ENCODE results near the gene SHOC1.

Gene SHOC1

DNA sequence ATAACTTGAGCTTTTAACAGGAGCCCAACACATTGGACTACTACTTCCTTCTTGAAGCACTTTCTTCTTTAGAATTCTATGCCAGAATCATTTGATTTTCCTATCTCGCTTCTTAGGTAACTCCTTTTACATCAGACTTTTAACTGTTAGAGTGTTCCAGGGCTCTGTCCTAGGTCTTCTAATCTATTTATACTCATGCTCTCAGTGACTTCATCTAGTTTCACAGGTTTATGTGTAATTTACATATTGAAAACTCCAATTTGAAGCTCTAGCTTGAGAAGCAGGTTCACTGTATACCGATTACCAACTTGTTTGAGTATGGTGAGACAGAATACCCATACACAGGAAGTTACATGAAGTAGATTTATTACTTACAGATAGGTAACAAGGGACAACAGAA, 11.3 kb downstream of the SHOC1 start:
- no peaks in the 10 kb centered on the region for H4K20me1 ChIP-seq (ENCODE audit: low read depth, low read length)
- no peaks in the 10 kb centered on the region for H3K79me2 ChIP-seq (ENCODE audit: insufficient read depth, low read length)
- H3K4me2 ChIP-seq (ENCODE audit: low read depth, low read length, poor library complexity, severe bottlenecking): no peak overlapping the region
- H3F3A ChIP-seq (ENCODE audit: insufficient read depth): no peaks in the 10 kb centered on the region
- no peak overlapping the region for H3K27ac ChIP-seq (ENCODE audit: low read depth, low read length)
- no peak overlapping the region for H2AFZ ChIP-seq (ENCODE audit: low read depth, low read length, severe bottlenecking)
- H3K27me3 ChIP-seq (ENCODE audit: low read length): no peaks in the 10 kb centered on the region
- TF ChIP-seq, protein P1, sequence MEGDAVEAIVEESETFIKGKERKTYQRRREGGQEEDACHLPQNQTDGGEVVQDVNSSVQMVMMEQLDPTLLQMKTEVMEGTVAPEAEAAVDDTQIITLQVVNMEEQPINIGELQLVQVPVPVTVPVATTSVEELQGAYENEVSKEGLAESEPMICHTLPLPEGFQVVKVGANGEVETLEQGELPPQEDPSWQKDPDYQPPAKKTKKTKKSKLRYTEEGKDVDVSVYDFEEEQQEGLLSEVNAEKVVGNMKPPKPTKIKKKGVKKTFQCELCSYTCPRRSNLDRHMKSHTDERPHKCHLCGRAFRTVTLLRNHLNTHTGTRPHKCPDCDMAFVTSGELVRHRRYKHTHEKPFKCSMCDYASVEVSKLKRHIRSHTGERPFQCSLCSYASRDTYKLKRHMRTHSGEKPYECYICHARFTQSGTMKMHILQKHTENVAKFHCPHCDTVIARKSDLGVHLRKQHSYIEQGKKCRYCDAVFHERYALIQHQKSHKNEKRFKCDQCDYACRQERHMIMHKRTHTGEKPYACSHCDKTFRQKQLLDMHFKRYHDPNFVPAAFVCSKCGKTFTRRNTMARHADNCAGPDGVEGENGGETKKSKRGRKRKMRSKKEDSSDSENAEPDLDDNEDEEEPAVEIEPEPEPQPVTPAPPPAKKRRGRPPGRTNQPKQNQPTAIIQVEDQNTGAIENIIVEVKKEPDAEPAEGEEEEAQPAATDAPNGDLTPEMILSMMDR (IDR thresholded peaks at IDR 0.05; ENCODE audit: insufficient read depth, low read length, poor library complexity, severe bottlenecking): no peak
- no peak for TF ChIP-seq EZH2phosphoT487 (conservative IDR thresholded peaks at IDR 0.05; ENCODE audit: low read length)
- H3K9me2 ChIP-seq (replicated peaks; ENCODE audit: insufficient read depth, low read length): no peaks in the 10 kb centered on the region
- H3K9ac ChIP-seq (ENCODE audit: low read length): no peak overlapping the region
- H3K4me3 ChIP-seq (ENCODE audit: insufficient read depth, low read length, poor library complexity, severe bottlenecking): no peak overlapping the region
- no peaks in the 10 kb centered on the region for H3K36me3 ChIP-seq (ENCODE audit: low read length)
- peaks cover 6% of the 10 kb centered on the region; the same call in 1 of the 2 replicates for H3K9me3 ChIP-seq (ENCODE audit: insufficient read depth, low read length)

DNA sequence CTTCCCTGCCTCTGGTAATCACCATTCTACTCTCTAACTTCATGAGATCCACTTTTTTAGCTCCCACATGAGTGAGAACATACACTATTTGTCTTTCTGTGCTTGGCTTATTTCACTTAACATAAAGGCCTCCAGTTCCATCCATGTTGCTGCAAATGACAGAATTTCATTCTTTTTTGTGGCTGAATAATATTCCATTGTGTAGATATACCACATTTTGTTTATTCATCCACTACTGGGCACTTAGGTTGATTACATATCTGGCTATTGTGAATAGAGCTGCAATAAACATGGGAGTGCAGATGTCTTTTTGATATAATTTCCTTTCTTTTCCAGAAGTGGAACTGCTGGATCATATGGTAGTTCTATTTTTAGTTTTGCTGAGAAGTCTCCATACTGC, 28.7 kb downstream of the SHOC1 start:
- Histone ChIP-seq H3K9me3 (ENCODE audit: insufficient read depth, low read length) (0 out of 2 replicates have a peak, but pooled peaks cover 7% of the 10 kb centered on the region), H3K9ac (ENCODE audit: low read length) (no peak overlapping the region), H3K27me3 (ENCODE audit: low read length) (no peaks in the 10 kb centered on the region), H3K79me2 (ENCODE audit: insufficient read depth, low read length) (no peaks in the 10 kb centered on the region), H3F3A (ENCODE audit: insufficient read depth) (0 out of 2 replicates have a peak, but pooled peaks cover 4% of the 10 kb centered on the region), H4K20me1 (ENCODE audit: low read depth, low read length) (no peaks in the 10 kb centered on the region), H3K9me2 (replicated peaks; ENCODE audit: insufficient read depth, low read length) (no peaks in the 10 kb centered on the region), H2AFZ (ENCODE audit: low read depth, low read length, severe bottlenecking) (no peak overlapping the region), H3K27ac (ENCODE audit: low read depth, low read length) (no peak overlapping the region), H3K36me3 (ENCODE audit: low read length) (no peaks in the 10 kb centered on the region), H3K4me2 (ENCODE audit: low read depth, low read length, poor library complexity, severe bottlenecking) (no peak overlapping the region), H3K4me3 (ENCODE audit: insufficient read depth, low read length, poor library complexity, severe bottlenecking) (no peak overlapping the region)
- TF ChIP-seq, protein P1 (IDR thresholded peaks at IDR 0.05; ENCODE audit: insufficient read depth, low read length, poor library complexity, severe bottlenecking): no peak
- TF ChIP-seq EZH2phosphoT487 (conservative IDR thresholded peaks at IDR 0.05; ENCODE audit: low read length): no peak

DNA sequence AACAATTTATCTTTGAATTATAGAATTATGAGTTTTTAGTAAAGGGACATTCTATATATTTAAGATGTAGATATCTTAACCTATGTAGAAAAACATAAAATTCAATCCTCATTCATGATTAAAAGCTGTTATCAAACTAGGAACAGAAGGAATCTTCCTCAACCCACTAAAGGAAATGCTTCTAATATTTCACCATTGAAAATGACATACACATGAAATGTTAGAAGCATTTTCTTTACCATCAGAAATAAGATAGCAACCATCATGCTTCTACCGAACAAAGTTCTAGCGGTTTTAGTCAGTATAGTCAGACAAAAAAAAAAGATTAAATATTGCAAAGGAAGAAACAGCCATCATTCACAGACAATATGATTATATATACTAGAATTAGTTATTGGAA, 32.2 kb downstream of the SHOC1 start:
- H2AFZ ChIP-seq (ENCODE audit: low read depth, low read length, severe bottlenecking): no peak overlapping the region
- H3K79me2 ChIP-seq (ENCODE audit: insufficient read depth, low read length): no peaks in the 10 kb centered on the region
- H4K20me1 ChIP-seq (ENCODE audit: low read depth, low read length): no peaks in the 10 kb centered on the region
- no peak overlapping the region for H3K9ac ChIP-seq (ENCODE audit: low read length)
- H3K27ac ChIP-seq (ENCODE audit: low read depth, low read length): no peak overlapping the region
- no peak overlapping the region for H3K4me2 ChIP-seq (ENCODE audit: low read depth, low read length, poor library complexity, severe bottlenecking)
- H3K27me3 ChIP-seq (ENCODE audit: low read length): no peaks in the 10 kb centered on the region
- H3K36me3 ChIP-seq (ENCODE audit: low read length): no peaks in the 10 kb centered on the region
- no peaks in the 10 kb centered on the region for H3K9me2 ChIP-seq (replicated peaks; ENCODE audit: insufficient read depth, low read length)
- TF ChIP-seq, protein P1 (IDR thresholded peaks at IDR 0.05; ENCODE audit: insufficient read depth, low read length, poor library complexity, severe bottlenecking): no peak
- no peak for TF ChIP-seq EZH2phosphoT487 (conservative IDR thresholded peaks at IDR 0.05; ENCODE audit: low read length)
- H3K9me3 ChIP-seq (ENCODE audit: insufficient read depth, low read length): 0 out of 2 replicates have a peak, but pooled peaks cover 7% of the 10 kb centered on the region
- H3F3A ChIP-seq (ENCODE audit: insufficient read depth): 0 out of 2 replicates have a peak, but pooled peaks cover 4% of the 10 kb centered on the region
- H3K4me3 ChIP-seq (ENCODE audit: insufficient read depth, low read length, poor library complexity, severe bottlenecking): no peak overlapping the region
